IPS-18c (cell line): ENCODE data around the gene ARHGEF17.

Source experiments
- H3K4me3 ChIP-seq: 2 replicates; pipeline ENCODE4 v1.7.0; 2013; ENCODE audit warnings: low read depth, mild to moderate bottlenecking, low read length, moderate library complexity; ENCODE audit not compliant: insufficient read depth
- H3K9me3 ChIP-seq: one replicate; pipeline ENCODE4 v1.6.1; 2013; ENCODE audit warnings: mild to moderate bottlenecking, low read length, moderate library complexity; ENCODE audit not compliant: control insufficient read depth, insufficient read depth

Gene ARHGEF17

DNA sequence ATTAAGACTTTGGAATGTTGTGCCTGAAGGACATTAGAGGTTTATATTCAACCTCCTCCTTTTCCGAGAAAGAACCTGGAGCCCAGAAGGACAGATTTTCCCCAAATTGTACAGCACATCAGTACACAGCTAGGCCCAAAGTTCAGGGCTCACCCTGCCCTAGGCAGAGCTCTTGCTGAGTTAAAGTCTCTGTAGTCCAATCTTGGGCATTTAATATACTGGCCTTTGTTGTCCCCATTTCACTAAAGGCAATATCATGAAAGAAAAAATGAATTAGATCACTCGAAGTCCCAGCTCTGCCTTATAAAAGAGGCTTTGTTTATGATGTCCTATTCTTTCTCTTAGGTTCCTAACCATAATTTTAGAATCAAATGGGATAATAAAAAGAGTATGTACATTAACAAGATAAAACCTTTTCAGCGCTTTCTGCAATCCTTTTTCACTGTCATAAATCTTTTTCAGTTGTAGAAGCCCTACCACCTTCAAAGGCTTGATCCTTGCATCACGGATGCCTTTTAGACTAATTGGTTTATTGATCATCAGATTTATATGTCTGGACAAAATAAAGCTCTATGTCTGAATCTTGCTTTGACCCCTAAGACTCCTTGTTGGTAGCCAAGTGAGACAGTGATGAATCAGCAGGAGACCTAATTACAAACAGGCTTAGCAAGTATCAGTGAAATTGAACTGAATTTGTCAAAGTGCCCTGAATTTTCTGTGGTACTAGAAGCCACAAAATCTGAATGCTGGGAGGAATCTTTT is 108.0 kb downstream of the ARHGEF17 start:
- H3K9me3 ChIP-seq: no peaks in the 10 kb centered on the region
- no peak overlapping the region for H3K4me3 ChIP-seq

DNA sequence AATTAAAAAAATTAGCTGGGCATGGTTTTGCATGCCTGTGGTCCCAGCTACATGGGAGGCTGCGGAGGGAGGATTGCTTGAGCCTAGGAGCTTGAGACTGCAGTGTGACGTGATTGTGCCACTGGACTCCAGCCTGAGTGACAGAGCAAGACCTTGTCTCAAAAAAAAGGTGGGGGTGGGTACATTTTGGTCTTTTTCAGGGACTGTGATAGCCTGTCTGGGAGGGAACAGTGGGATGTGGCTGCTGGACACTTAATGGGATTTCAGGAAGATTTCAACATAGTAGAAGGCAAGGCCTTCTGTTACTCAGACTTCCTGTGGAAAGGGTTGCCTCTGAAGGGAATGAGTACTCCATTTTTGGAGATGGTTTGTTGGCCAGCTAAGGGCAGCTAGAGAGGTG is 108.7 kb downstream of the ARHGEF17 start:
- Histone ChIP-seq H3K9me3 (no peaks in the 10 kb centered on the region), H3K4me3 (no peak overlapping the region)
